ENCODE measurements around the gene UTF1.

DNA sequence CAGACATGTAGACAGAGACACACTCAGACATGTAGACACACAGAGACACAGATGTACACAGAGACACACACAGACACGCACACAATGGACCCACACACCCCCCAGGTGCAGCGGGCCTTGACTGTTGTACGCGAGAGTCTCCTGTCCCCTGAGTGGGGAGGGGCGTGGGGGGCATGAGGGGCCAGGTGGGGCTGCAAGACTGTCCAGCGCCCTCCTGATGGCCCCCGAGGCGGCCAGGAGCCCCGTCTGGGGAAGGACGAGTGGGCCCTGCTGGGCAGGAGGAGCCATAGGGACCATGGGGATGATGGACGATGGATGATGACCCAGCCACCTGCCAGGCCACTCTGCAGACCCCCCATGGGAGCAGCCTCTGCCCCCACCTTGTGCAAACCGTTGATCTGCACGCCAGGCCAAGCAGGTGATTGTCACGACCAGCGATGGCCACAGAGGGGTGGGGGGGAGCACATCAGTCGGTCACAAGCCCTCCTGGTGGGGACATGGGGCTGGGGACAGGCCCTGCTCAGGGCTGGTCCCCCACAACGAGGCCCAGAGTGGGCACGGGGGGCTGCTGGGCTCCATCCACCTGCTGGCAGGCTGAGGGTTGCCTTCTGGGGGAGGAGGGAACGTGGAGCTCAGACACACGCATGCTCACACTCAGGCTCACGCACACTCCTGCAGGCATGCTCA lies 19.2 kb downstream of the UTF1 start:
- TF ChIP-seq, protein P1, sequence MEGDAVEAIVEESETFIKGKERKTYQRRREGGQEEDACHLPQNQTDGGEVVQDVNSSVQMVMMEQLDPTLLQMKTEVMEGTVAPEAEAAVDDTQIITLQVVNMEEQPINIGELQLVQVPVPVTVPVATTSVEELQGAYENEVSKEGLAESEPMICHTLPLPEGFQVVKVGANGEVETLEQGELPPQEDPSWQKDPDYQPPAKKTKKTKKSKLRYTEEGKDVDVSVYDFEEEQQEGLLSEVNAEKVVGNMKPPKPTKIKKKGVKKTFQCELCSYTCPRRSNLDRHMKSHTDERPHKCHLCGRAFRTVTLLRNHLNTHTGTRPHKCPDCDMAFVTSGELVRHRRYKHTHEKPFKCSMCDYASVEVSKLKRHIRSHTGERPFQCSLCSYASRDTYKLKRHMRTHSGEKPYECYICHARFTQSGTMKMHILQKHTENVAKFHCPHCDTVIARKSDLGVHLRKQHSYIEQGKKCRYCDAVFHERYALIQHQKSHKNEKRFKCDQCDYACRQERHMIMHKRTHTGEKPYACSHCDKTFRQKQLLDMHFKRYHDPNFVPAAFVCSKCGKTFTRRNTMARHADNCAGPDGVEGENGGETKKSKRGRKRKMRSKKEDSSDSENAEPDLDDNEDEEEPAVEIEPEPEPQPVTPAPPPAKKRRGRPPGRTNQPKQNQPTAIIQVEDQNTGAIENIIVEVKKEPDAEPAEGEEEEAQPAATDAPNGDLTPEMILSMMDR (IDR thresholded peaks at IDR 0.05) = no peak
- TF ChIP-seq POLR2A (IDR thresholded peaks at IDR 0.05) = no peak
